ENCODE data around the gene ZNF385A. TPM values are rescaled to one million over a fixed set of nuclear protein-coding genes. Genes with fewer than 3 reads are reported as not detected.

Gene ZNF385A
- total RNA-seq, 1 donor from 2014 or later: 24.4 TPM

GRCh38 chr12:54394281-54394719 is 9.8 kb upstream of the ZNF385A start:
- H4K20me1 ChIP-seq (ENCODE audit: insufficient read depth, low read length): peaks cover 48% of the 10 kb centered on the region
- Mint-ChIP-seq H3K9me3 (ENCODE audit: unreplicated experiment) (no peaks in the 10 kb centered on the region), H3K4me1 (ENCODE audit: low read depth, unreplicated experiment) (peaks cover 19% of the 10 kb centered on the region), H3K27ac (ENCODE audit: unreplicated experiment) (peak overlapping the region; percentile 47), H3K4me3 (ENCODE audit: unreplicated experiment) (no peak overlapping the region), H3K36me3 (ENCODE audit: low read depth, unreplicated experiment) (peaks cover 34% of the 10 kb centered on the region), H3K27me3 (ENCODE audit: low read depth, unreplicated experiment) (no peaks in the 10 kb centered on the region)
- no peak overlapping the region for H3K9ac ChIP-seq (ENCODE audit: low read length)
- H3K9me3 ChIP-seq (ENCODE audit: insufficient read depth, low read depth, low read length): no peaks in the 10 kb centered on the region
- DNase-seq (ENCODE audit: low read depth) (peak; percentile 14), FAIRE-seq (no peak)
- H3K27ac ChIP-seq (ENCODE audit: low read depth, low read length): no peak overlapping the region
- H3K4me2 ChIP-seq (ENCODE audit: low read length): no peak overlapping the region
- no peak overlapping the region for H3K4me3 ChIP-seq (ENCODE audit: insufficient read depth, low read depth, low read length)
- H3K4me1 ChIP-seq (ENCODE audit: insufficient read depth, low read length): no peaks in the 10 kb centered on the region
- no peaks in the 10 kb centered on the region for H3K27me3 ChIP-seq (ENCODE audit: insufficient read depth, low read length)
- H3K79me2 ChIP-seq (ENCODE audit: insufficient read depth, low read length): peaks cover 2% of the 10 kb centered on the region
- no peak overlapping the region for H2AFZ ChIP-seq (ENCODE audit: low read depth, low read length)
- TF ChIP-seq, protein P1, sequence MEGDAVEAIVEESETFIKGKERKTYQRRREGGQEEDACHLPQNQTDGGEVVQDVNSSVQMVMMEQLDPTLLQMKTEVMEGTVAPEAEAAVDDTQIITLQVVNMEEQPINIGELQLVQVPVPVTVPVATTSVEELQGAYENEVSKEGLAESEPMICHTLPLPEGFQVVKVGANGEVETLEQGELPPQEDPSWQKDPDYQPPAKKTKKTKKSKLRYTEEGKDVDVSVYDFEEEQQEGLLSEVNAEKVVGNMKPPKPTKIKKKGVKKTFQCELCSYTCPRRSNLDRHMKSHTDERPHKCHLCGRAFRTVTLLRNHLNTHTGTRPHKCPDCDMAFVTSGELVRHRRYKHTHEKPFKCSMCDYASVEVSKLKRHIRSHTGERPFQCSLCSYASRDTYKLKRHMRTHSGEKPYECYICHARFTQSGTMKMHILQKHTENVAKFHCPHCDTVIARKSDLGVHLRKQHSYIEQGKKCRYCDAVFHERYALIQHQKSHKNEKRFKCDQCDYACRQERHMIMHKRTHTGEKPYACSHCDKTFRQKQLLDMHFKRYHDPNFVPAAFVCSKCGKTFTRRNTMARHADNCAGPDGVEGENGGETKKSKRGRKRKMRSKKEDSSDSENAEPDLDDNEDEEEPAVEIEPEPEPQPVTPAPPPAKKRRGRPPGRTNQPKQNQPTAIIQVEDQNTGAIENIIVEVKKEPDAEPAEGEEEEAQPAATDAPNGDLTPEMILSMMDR (IDR thresholded peaks at IDR 0.05; ENCODE audit: insufficient read depth, low read depth, low read length): peak; percentile 61
- TF ChIP-seq EZH2 (IDR thresholded peaks at IDR 0.05; ENCODE audit: insufficient read depth, low read length): no peak
- H3K36me3 ChIP-seq (ENCODE audit: insufficient read depth, low read length): peaks cover 43% of the 10 kb centered on the region

GRCh38 chr12:54393743-54394142 is 9.2 kb upstream of the ZNF385A start:
- Histone ChIP-seq H3K27me3 (ENCODE audit: insufficient read depth, low read length) (no peaks in the 10 kb centered on the region), H3K36me3 (ENCODE audit: insufficient read depth, low read length) (peaks cover 38% of the 10 kb centered on the region), H3K4me2 (ENCODE audit: low read length) (no peak overlapping the region), H3K79me2 (ENCODE audit: insufficient read depth, low read length) (peaks cover 2% of the 10 kb centered on the region), H3K9ac (ENCODE audit: low read length) (no peak overlapping the region), H3K4me3 (ENCODE audit: insufficient read depth, low read depth, low read length) (no peak overlapping the region), H3K9me3 (ENCODE audit: insufficient read depth, low read depth, low read length) (no peaks in the 10 kb centered on the region), H3K27ac (ENCODE audit: low read depth, low read length) (no peak overlapping the region), H3K4me1 (ENCODE audit: insufficient read depth, low read length) (no peaks in the 10 kb centered on the region), H2AFZ (ENCODE audit: low read depth, low read length) (no peak overlapping the region), H4K20me1 (ENCODE audit: insufficient read depth, low read length) (peaks cover 42% of the 10 kb centered on the region)
- TF ChIP-seq, protein P1 (IDR thresholded peaks at IDR 0.05; ENCODE audit: insufficient read depth, low read depth, low read length): no peak
- TF ChIP-seq EZH2 (IDR thresholded peaks at IDR 0.05; ENCODE audit: insufficient read depth, low read length): no peak
- no peak for DNase-seq (ENCODE audit: low read depth)
- H3K4me3 Mint-ChIP-seq (ENCODE audit: unreplicated experiment): peak overlapping the region; percentile 62
- no peaks in the 10 kb centered on the region for H3K27me3 Mint-ChIP-seq (ENCODE audit: low read depth, unreplicated experiment)
- no peak for FAIRE-seq
- H3K27ac Mint-ChIP-seq (ENCODE audit: unreplicated experiment): peak overlapping the region; percentile 47
- H3K4me1 Mint-ChIP-seq (ENCODE audit: low read depth, unreplicated experiment): peaks cover 20% of the 10 kb centered on the region
- H3K36me3 Mint-ChIP-seq (ENCODE audit: low read depth, unreplicated experiment): peaks cover 32% of the 10 kb centered on the region
- H3K9me3 Mint-ChIP-seq (ENCODE audit: unreplicated experiment): no peaks in the 10 kb centered on the region

DNA sequence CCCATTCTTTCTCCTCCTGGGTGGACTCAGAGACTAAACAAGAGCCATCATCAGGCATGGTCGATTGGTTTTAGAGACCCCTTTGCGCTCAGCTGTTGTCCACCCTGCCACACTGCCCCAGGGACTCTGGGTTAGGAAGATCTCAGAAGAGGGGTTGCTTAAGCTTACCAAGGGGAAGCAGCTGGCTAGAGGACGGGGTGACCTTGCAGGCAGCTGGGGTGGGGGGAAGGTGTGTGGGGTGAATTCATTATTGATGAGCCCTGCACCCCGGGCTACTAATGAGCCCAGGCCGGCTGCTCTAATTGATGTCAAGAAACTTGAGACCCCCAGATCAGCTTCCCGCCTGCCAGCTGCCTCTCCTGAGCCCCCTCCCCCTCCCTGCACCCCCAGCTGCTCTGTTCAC is 8.7 kb upstream of the ZNF385A start:
- H3K9me3 ChIP-seq (ENCODE audit: insufficient read depth, low read depth, low read length): no peaks in the 10 kb centered on the region
- no peak overlapping the region for H3K4me3 Mint-ChIP-seq (ENCODE audit: unreplicated experiment)
- no peaks in the 10 kb centered on the region for H3K27me3 Mint-ChIP-seq (ENCODE audit: low read depth, unreplicated experiment)
- no peak overlapping the region for H3K4me3 ChIP-seq (ENCODE audit: insufficient read depth, low read depth, low read length)
- H3K36me3 ChIP-seq (ENCODE audit: insufficient read depth, low read length): peaks cover 33% of the 10 kb centered on the region
- no peaks in the 10 kb centered on the region for H3K4me1 ChIP-seq (ENCODE audit: insufficient read depth, low read length)
- H4K20me1 ChIP-seq (ENCODE audit: insufficient read depth, low read length): peaks cover 37% of the 10 kb centered on the region
- no peaks in the 10 kb centered on the region for H3K27me3 ChIP-seq (ENCODE audit: insufficient read depth, low read length)
- peaks cover under 1% of the 10 kb centered on the region for H3K79me2 ChIP-seq (ENCODE audit: insufficient read depth, low read length)
- FAIRE-seq (no peak), DNase-seq (ENCODE audit: low read depth) (no peak)
- H3K4me2 ChIP-seq (ENCODE audit: low read length): no peak overlapping the region
- no peak overlapping the region for H3K9ac ChIP-seq (ENCODE audit: low read length)
- no peaks in the 10 kb centered on the region for H3K9me3 Mint-ChIP-seq (ENCODE audit: unreplicated experiment)
- H2AFZ ChIP-seq (ENCODE audit: low read depth, low read length): no peak overlapping the region
- H3K36me3 Mint-ChIP-seq (ENCODE audit: low read depth, unreplicated experiment): peaks cover 28% of the 10 kb centered on the region
- peak overlapping the region; percentile 12 for H3K27ac Mint-ChIP-seq (ENCODE audit: unreplicated experiment)
- no peak overlapping the region for H3K27ac ChIP-seq (ENCODE audit: low read depth, low read length)
- peaks cover 24% of the 10 kb centered on the region for H3K4me1 Mint-ChIP-seq (ENCODE audit: low read depth, unreplicated experiment)
- TF ChIP-seq, protein P1 (IDR thresholded peaks at IDR 0.05; ENCODE audit: insufficient read depth, low read depth, low read length): no peak
- no peak for TF ChIP-seq EZH2 (IDR thresholded peaks at IDR 0.05; ENCODE audit: insufficient read depth, low read length)
